Loucy (cell line): Measurements from ENCODE around the gene SLC27A1.

ENCODE experiments used
- EZH2phosphoT487 ChIP-seq: fragments of 200-600 bp; IDR thresholded peaks from 2 replicates; pipeline ENCODE4 v1.6.1; 2018; ENCODE audit warnings: antibody characterized with exemption, mild to moderate bottlenecking, moderate library complexity, borderline replicate concordance
- TF ChIP-seq, protein P1 (sequence below): fragments of 200-600 bp; sonication (generic); conservative IDR thresholded peaks from 2 replicates; pipeline ENCODE4 v1.5.1; 2014; ENCODE audit warnings: mild to moderate bottlenecking, antibody characterized with exemption, low read length

DNA sequence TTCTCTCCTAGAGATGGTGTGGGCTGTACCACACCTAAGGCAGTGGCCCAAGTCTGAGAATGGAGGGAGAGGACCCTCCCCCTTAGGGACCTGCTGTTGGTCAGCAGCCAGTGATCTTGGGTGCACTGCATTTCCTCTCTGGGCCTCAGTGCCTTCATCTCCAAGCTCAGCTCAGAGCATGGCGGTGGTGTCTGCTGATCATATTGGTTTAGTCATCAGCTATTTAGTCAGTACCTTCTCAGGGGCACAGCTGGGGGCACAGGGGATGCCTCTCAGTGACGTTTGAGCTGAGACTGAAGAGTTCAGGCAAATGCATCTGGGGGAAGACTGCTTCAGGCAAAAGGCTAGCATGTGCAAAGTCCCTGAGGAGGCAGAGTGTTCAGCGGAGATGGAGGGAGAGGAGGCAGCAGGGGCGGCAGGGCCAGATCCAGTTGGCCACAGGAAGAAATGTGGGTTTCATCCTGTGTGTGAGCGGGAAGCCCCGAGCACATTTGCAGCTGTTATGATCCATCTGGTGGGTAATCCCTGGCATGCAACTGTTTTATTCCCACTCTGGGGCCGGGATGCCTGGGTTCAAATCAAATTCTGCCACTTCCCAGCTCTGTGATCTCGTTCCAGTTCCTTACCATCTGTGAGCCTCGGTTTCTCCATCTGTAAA is 25.4 kb downstream of the SLC27A1 start:
- TF ChIP-seq, protein P1, sequence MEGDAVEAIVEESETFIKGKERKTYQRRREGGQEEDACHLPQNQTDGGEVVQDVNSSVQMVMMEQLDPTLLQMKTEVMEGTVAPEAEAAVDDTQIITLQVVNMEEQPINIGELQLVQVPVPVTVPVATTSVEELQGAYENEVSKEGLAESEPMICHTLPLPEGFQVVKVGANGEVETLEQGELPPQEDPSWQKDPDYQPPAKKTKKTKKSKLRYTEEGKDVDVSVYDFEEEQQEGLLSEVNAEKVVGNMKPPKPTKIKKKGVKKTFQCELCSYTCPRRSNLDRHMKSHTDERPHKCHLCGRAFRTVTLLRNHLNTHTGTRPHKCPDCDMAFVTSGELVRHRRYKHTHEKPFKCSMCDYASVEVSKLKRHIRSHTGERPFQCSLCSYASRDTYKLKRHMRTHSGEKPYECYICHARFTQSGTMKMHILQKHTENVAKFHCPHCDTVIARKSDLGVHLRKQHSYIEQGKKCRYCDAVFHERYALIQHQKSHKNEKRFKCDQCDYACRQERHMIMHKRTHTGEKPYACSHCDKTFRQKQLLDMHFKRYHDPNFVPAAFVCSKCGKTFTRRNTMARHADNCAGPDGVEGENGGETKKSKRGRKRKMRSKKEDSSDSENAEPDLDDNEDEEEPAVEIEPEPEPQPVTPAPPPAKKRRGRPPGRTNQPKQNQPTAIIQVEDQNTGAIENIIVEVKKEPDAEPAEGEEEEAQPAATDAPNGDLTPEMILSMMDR = no peak
- TF ChIP-seq EZH2phosphoT487 = no peak
